HL-60 (cell line): ENCODE measurements around the gene SERPINA5.
A peak's percentile ranks its signal among the peaks of the same experiment; 100 is the strongest.

ENCODE experiments used
- CTCF ChIP-seq: IDR thresholded peaks from one replicate; pipeline ENCODE4 v1.5.1; 2011; ENCODE audit warnings: low read length, control low read depth, inconsistent platforms; ENCODE audit not compliant: insufficient read depth
- GABPA ChIP-seq: IDR thresholded peaks from 2 replicates; pipeline ENCODE4 v1.6.1; 2012; ENCODE audit warnings: low read depth
- POLR2AphosphoS5 ChIP-seq: IDR thresholded peaks from 2 replicates; pipeline ENCODE4 v1.6.1; 2012; ENCODE audit warnings: low read depth
- REST ChIP-seq: IDR thresholded peaks from 2 replicates; pipeline ENCODE4 v1.6.1; 2012; ENCODE audit warnings: low read depth; ENCODE audit not compliant: insufficient replicate concordance
- SPI1 ChIP-seq: IDR thresholded peaks from 2 replicates; pipeline ENCODE4 v1.6.1; 2012; ENCODE audit warnings: low read depth, mild to moderate bottlenecking, borderline replicate concordance

- no peak for TF ChIP-seq SPI1
- TF ChIP-seq CTCF, result peak; percentile 20
- TF ChIP-seq POLR2AphosphoS5, result no peak
- TF ChIP-seq GABPA, result no peak
- TF ChIP-seq REST, result no peak
Observed at GRCh38 chr14:94636744-94637412, 55.7 kb downstream of the SERPINA5 start.
